GM20000 (cell line): ENCODE results near the gene KDM1B.

ENCODE experiments used
- DNase-seq: peaks from one replicate; pipeline ENCODE4 v3.0.0; 2012; ENCODE audit warnings: low spot score
- CTCF ChIP-seq: IDR thresholded peaks from 2 replicates; pipeline ENCODE4 v1.5.1; 2012; ENCODE audit warnings: mild to moderate bottlenecking, control low read depth; ENCODE audit errors: extremely low read depth, missing control alignments

KDM1B gene

GRCh38 chr6:18261877-18262276 lies 106.7 kb downstream of the KDM1B start:
- no peak for DNase-seq
- no peak for TF ChIP-seq CTCF

GRCh38 chr6:18262702-18263417 lies 107.6 kb downstream of the KDM1B start:
- DNase-seq, result peak; percentile 85
- no peak for TF ChIP-seq CTCF

GRCh38 chr6:18263418-18264218 lies 108.4 kb downstream of the KDM1B start:
- no peak for DNase-seq
- TF ChIP-seq CTCF, result no peak

GRCh38 chr6:18264219-18264922 lies 109.1 kb downstream of the KDM1B start, which contains the start of gene DEK:
TSS of gene DEK (minus strand) at chr6:18264530. CDS start at chr6:18263987, 543 bp downstream.
- peak; percentile 20 for TF ChIP-seq CTCF
- peak; percentile 89 for DNase-seq

- no peak for DNase-seq
- TF ChIP-seq CTCF, result no peak
These were observed 109.7 kb downstream of the KDM1B start for GRCh38 chr6:18264923-18265377.

- no peak for DNase-seq
- TF ChIP-seq CTCF, result no peak
These were observed 110.7 kb downstream of the KDM1B start for GRCh38 chr6:18265787-18266522.
